ENCODE data around the gene KCP. TPM values are rescaled to one million over a fixed set of nuclear protein-coding genes. Genes with fewer than 3 reads are reported as not detected.
"Not testable (repeated sequence)": the region's sequence is repeated elsewhere in the genome, so short reads cannot be mapped to it uniquely, and the experiment has no call there.

KCP gene
- total RNA-seq, 1 experiment from 2014 or later, result 0.06 TPM

DNA sequence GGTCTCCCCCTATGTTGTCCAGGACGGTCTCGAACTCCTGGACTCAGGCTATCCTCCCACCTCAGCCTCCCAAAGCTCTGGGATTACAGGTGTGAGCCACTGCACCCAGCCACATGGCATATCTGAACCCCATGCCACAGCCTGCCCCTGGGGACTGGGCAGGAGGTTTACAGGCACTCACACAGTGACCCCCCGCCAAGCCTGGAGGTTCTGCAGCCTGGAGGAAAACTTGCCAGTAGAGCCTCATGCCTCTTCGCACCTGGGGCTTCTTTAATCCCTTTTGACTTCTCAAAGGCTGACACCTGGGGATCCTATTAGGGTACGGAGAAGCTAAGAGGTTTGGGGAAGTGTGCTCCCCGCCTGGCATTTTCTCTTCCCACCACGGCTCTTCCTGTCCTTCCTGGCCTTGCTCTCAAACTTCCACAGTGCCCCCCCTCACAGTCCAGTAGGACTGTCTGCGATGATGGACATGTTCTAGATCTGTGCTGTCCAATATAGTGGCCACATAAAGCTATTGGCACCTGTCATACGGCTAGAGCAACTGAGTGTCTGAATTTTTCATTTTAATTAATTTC lies 11.4 kb upstream of the KCP start:
- no peak for DNase-seq (ENCODE audit: low read depth)

DNA sequence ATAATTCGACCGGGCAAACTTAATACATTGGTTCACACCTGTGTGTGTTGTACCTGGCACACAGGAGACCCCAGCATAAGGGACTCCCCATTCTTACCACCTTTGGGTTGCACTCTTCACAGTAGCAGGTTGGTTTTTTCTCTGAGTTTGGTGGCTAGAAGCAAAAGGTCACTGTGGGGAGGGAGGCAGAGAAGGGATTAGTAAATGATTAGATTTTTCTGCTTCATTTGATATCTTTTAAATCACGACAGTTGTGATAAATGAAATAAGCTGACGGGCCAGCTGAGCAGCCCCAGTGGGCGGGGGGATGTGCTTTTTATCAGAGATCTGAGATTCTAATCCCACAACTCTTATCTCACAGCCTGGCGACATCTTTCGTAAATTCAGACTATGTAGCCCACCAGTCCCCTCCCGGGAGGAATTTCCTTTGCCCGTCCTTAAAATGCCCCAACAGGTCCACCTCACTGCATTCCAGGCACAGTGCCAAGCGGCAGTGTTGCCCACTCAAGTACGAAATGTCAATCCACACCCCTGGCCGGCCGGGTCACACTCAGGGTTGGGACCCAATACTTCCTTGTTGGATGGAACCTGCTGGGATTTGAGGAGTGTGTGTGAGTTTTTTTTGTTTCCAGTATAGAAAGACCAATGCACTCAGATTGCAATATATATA lies 10.5 kb upstream of the KCP start:
- no peak for DNase-seq (ENCODE audit: low read depth)

DNA sequence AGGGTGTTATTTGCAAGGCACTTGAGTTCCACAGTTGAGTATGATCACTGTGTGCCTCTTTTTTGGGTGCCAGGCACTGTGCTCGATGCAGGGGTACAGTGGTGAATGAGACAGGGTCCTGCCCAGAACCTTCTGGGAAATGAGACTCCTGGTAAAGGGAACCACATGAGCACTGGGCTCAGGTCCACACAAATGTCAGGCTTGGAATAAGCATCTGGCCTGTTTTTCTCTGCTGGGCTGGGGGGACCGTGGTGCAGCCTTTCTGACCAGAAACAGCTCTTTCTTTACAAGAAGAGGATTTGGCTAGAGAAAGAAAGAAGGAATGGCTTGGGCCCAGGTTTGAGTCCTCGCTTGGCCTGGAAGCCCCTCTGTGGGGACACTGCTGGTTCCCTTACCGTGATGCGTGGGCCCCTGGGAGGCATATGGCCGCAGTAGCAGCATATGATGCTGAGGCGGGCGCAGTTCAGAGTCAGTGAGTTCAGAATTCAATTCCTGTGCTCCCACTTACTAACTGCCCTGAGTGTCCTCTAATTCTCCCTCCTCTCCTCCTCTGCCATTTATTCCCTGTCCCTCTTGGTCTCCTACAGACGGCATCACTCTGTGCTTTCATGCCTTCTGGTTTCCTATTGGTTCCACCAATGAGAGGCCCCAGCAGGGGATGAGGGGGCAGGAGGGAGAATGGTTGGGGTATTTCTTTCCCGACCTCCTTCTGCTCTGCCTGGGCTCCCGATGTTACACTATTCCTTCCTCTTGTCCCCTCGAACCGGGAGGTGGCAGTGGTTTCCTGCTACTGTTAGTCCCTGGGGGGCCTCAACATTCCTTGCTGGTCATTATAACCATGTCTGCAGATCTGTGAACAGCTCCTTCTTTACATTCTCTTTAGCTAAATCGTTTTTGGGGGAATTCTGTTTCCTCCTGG lies 9.6 kb upstream of the KCP start:
- DNase-seq (ENCODE audit: low read depth), result peak; percentile 51

DNA sequence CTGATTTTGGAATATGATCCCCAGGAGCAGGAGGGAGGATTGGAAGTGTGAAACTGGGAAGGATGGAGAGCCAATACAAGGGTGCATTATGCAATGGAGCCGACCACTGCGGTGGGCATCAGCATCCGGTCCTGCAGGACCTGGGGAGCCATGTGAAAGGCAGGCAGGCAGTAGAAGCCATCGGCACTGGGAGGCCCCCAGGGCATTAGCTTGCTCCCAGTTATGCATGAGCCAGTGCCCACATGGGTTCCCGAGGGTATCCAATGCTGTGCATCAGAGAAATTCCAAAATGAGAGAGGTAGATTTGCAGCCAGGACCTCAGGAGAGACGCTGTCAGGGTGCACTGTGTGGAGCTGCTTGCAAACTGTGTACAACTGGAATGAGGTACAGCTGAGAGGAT lies 8.7 kb upstream of the KCP start:
- no peak for DNase-seq (ENCODE audit: low read depth)

DNA sequence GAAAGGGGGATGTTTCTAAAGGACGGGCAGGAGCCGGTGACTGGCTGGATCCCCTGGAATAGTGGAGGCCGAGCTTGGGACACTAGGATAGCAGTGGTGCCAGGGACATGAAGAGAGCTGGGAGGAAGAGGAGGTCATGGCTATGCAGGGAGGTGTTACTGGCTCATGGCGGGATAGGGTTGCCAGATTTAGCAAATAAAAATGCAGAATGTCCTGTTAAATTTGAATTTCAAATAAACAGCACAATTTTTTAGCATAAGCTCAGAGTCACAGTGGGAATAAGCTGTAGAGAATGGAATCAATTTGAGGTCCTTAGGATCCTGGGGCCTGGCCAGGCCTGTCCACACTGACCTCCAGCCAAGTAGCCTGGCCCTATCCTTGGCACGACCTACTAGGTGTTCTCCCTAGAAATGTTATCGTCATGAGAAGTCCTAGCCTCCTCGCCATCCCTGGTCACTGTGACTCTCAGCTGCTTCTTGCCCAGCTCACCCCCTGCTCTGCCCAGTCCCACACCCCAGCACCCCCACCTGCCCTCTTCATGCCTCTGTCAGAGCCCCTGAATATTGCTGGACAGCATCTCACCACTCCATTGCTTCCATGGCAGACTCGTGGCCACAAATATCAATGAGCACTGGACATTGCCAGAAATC lies 7.6 kb upstream of the KCP start:
- no peak for DNase-seq (ENCODE audit: low read depth)

DNA sequence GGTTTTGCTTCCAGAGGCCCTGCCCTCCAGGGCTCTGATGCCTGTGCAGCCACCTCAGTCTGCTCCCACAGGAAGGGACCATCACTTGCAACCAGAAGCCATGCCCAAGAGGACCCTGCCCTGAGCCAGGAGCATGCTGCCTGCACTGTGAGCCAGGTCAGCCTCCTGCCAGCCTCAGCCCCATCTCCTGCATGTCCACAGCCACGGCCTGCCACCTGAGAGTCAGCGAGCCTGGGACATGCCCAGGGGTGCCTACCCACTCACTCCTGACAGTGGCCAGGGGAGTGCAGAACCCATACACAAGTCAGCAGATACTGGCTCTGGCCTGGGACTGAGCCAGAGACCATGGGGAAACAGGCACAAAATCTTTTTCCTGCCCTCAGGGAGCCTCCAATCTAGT lies 6.6 kb upstream of the KCP start:
- no peak for DNase-seq (ENCODE audit: low read depth)

DNA sequence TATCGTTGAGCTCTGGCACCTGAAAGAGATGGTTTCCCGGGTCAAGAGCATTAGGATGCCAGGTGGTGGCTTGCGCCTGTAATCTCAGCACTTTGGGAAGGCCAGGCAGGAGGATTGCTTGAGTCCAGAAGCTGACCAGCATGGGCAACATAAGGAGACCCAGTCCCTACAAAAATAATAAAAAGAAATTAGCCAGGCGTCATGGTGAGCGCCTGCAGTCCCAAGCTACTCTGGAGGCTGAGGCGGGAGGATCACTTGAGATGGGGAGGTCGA lies 6.1 kb upstream of the KCP start:
- DNase-seq (ENCODE audit: low read depth), result no peak

DNA sequence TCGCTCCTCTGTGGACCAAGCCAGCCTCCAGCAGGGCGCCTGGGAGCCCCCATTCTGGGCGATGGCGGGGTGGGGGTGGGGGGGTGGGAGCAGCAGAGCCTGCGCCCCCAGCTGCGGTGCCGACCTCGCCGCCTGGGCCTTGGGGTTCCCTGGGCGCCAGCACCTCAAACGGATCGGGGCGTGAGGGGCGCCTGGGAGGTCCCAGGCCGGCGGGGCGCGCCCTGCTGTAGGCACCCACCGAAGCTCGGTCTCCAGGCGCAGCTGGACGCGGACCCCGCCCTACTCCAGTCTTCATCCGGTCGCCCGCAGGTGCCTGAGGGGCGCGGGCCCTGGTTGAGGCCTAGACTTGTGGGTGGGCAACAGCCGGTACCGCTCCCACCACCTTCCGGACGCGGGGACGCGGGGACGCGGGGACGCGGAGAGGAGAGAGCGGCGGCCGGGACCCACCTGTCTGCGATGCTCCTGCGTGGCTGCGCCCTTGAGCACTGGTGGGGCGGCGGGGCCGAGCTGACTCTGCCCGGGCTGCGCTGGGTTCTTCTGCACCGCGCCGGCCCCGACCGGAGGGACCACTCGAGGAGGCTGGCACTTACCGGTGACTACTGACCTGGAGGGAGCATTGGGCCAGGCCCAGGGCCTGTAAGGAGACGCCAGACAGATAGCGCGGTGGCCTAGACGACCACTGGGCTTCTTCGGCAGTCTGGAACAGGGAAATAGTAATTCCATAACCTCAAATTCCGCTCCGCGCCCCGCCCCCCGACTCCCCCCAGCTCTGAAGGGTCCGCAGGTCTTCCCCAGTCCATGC lies 5.5 kb upstream of the KCP start:
- DNase-seq (ENCODE audit: low read depth), result no peak

DNA sequence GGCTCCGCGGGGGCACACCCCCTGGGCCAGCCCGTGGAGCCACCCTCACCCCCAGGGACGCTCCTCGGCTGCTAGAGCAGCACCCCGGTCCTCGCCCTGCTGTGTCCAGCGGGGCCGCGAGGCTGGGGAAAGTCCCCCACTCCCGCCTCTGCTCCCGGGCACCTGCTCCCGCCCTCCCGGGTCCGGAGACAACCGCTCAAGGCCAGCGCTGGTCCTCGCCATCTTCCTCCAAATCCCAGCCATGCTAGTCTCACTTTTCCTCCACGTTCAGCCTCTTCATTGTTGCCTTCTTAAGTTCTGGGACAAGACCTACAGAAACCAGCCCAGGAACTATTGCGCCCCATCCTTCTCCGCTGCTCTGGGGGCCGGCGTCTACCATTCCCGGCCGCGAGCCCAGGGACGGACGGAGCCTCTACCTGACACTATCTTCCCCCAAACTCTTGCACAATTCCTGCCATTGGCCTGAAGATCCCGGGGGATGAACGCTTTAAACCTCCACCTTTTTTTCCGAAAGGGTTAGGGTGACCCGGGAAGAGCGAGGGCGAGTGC lies 4.8 kb upstream of the KCP start:
- DNase-seq (ENCODE audit: low read depth), result no peak

DNA sequence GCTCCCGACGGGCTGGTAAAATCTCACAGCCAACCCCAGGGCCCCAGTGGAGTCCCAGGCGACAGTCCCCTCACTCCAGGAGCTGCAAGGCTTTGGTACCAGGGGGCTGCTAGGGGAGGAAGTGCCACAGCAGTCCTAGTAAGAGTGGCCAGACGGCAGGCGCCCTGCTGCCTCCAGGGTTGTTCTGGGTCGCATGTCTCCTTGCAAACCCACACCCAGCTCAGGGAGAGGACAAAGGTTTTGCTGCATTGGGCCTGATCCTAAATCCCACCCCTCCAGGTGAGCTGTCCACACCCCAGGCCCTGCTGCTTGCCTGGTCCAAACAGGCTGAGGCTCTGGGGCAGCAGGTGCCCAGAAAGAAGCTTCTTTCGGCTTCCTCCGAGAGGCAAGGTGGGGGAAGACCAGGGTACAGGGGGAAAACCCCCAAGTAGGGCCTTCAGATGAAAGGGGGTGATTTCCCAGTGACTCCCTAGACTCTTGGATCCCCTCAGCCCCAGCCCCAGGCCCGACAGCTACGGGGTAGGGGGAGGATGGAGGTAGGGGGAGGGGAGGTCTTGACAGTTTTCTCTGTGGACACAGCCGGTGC lies 4.2 kb upstream of the KCP start:
- no peak for DNase-seq (ENCODE audit: low read depth)

DNA sequence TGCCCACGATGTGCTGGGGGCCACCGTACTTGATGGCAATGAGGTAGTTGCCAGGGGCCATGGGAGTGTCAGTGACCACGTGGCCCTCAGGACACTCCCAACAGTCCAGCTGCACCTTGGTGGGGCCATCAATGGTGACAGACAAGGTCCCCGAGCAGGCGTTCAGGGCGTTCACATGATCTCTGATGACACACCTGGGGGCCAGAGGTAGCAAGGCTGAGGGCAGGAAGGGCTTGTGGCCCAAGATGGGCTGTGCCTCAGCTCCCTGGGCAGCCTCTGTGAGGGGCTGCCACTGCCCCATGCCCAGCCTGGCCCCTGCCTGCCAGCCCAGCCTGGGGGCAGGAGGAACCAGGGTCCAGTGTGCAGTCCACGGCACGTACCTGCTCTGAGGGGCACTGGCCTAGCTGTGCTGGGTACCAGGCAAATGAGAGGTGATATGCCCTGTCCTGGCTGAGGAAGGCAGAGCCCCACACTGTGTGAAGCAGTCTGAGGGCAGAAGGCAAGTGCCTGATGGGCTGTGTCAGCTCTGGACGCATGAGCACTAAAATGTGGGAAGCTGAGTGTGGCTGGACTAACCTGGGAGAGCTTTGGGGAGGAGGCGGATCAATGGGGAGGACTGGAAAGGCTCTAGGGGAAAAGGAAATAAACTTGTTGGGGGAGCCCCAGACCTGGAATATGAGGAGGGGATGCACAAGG lies 3.5 kb upstream of the KCP start:
- DNase-seq (ENCODE audit: low read depth), result no peak

DNA sequence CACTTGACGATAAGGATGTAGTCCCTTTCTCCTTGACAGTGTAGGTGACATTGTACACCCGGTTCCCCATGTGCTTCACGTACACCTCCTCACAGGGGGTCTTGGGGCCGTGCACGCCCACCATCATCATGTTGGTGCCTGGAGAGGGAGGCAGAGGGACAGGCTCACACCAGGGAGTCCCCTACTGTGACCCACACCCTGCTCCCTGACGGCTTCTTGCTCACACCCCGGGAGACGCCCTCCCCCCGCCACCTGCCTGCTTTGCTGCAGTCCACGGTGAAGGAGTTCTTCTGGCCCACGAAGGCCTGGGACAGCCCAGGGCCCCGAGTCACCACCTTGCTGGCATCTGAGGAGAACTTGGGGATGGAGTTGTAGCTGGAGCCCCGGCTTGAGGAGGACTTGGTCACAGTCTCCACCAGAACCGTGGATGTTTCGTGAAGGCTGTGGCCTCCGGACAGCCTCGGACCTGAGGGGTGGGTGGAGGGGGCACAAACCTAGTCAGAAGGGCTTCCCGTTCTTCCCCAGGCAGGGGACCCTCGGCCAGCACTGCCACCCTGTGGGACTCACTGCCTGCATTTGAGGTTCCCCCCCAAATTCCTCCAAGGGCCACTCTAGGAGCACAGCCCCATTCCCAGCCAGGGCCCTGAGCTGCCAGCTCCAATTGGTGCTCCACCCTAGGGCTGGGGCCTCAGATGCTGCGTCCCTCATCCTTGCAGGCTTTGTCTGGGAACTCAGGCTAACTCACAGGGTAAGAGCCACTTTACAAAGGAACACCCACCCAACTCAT lies 2.4 kb upstream of the KCP start:
- not testable (repeated sequence) for DNase-seq (ENCODE audit: low read depth)

DNA sequence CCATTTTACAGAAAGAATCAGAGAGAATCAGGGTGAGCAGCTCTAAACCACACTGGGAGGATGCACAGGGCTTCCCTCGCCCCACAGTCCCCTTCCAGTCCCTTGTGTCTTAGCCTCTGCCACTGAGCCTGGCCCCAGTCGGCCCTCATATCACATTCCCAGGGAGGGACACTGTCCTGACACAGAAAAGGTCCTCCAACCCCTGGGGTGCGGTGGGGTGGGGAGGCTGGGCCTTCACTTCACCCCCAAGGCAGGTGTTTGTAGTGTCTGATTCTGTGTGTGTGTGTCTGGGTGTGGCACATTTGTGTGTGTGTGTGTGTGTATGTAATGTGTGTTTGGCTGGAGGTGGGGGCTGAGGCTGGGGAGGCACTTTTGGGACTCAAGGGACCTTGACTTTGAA lies 1.8 kb upstream of the KCP start:
- DNase-seq (ENCODE audit: low read depth), result no peak

DNA sequence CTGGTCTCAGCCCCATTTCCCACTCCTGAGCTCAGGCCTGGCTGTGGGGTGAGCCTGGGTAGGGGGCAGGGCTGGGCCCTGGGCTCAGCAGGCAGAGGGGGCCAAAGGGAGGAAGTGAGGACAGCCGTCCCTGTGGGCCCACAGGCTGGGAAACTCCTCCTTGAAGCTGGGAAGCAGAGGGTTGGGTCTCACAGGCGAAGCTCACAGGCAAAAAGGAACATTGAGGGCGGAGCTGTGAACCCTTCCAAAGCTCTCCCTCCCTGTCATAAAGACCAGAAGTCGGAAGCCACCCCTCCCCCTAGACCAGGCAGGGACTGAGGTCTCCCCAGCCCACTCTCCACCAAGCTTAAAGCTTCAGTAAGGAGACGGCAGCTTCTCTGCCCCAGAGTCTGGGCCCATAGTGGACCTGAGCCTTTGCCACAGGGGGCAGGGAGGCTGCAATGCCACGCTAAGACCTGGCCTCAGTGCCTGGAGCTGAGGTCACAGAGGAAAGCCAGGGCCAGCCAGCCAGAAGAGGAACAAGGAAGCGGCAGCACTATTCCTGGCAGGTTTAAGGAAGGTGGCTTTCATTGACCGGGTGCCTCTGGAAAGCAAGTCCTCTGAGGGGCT lies 1.0 kb upstream of the KCP start:
- DNase-seq (ENCODE audit: low read depth), result no peak

DNA sequence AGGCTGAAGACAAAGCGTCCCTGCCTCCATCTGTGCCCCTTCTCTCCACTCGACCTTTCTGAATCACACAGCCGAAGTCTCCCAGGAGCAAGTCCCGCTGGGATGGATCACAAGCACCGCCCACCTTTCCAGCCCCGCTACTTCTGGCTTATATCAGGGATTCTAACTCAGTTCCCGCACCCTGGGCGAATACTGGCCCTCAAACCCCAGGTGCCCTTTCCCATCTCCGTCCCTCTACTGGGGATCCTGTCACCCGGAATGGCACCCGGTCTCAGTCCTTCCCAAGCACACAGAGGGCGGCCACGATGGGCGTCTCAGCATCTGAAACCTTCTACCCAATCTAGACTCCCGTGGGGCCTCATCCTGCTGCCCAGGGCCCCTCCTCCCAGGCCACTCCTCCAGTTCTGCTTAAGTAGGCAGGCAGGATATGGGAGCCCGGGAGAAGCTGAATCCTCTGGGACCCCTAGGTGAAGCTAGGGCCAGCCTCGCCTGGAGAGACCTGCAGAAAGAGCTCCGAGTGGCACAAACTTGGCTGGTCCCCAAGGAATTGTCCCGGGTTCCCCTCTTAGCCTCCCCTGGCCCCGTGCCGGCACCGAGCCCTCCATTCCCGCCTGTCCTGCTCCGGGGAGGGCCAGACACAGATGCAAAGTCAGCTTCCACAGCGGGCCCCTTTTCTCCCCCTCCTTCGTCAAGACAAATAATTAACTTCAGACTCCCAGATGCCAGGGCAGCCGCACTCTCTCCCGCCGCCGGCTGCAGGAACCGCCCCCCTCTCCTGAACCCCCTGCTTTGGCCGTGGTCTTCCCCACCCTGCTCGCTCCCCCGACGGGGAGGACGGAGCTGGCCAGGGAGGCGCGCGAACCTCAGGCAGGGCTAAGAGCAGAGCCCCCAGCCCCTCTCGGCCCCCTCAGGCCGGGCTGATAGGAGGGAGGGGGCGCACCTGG lies 612 bp downstream of the KCP start:
- DNase-seq (ENCODE audit: low read depth), result peak; percentile 89

DNA sequence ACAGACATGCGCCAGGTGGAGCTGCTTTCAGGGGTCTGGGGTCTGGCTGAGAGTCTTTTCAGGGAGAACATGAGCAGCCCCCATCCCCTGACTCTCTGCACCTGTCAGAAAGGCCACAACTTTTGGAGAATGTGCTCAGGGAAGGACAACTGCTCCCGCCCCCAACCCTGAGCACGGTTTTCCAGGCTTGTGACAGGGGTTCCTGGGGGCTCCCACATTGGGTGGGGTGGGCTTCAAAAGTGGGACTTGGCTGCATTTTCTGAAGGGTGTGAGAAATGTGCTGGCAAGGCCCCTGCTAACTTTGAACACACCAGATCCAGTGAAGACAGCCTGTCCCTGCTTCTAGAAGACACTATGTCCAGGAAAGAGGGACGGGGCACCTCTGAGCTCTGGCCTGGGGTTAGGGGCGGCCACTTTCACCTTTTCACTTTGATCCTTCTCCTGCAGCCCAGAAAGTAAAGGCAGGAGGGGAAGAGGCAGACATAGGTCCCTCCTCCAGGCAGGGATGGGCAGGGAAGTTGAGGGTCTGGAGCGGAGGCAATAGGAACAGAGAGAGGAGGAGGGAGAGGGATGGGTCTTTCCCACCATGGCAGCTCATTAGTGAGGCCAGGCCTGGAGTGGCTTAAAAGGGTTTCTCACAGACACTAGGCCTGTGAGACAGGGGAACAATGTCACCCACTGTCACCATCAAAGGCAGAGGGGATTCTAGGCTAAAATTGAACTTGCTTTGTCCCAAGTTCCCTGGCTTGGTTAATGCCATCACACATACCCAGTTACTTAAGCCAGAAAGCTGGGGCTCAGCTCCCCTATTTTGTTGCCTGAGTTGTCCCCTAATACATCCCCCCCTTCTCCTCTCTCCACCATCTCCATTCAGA lies 1.5 kb downstream of the KCP start:
- DNase-seq (ENCODE audit: low read depth), result no peak
